GM12873 (cell line): ENCODE measurements around the gene CEBPB.

Source experiments
- CTCF ChIP-seq: IDR thresholded peaks from 2 replicates; pipeline ENCODE4 v1.5.1; 2012; ENCODE audit warnings: low read depth, mild to moderate bottlenecking, moderate library complexity, low read length, control low read depth; ENCODE audit not compliant: insufficient read depth; ENCODE audit errors: missing control alignments

Gene CEBPB

GRCh38 chr20:50175938-50176933 is 14.4 kb upstream of the CEBPB start:
- TF ChIP-seq CTCF, result no peak

GRCh38 chr20:50181344-50181743 is 9.3 kb upstream of the CEBPB start:
- TF ChIP-seq CTCF, result no peak

- TF ChIP-seq CTCF, result no peak
Observed at GRCh38 chr20:50182346-50182745, 8.3 kb upstream of the CEBPB start.

- no peak for TF ChIP-seq CTCF
Observed at GRCh38 chr20:50185426-50185825, 5.2 kb upstream of the CEBPB start.

GRCh38 chr20:50186151-50186885 is 4.3 kb upstream of the CEBPB start:
- peak; percentile 96 for TF ChIP-seq CTCF

- TF ChIP-seq CTCF, result peak; percentile 4
Observed at GRCh38 chr20:50186987-50187402, 3.6 kb upstream of the CEBPB start.

- no peak for TF ChIP-seq CTCF
Observed at GRCh38 chr20:50187403-50188051, 3.1 kb upstream of the CEBPB start.
